Measurements from ENCODE around the gene TULP4.
A peak's percentile ranks its signal among the peaks of the same experiment; 100 is the strongest.

The TULP4 gene

GRCh38 chr6:158408013-158408412, 95.7 kb downstream of the TULP4 start:
- POLR2A ChIA-PET (ENCODE audit: low non-redundant PET): no interaction called here
- DNase-seq (ENCODE audit: low spot score): no peak
- H3K27ac ChIP-seq: no peak overlapping the region
- CTCF ChIA-PET: no interaction called here
- TF ChIP-seq CTCF (conservative IDR thresholded peaks at IDR 0.05; ENCODE audit: low read depth): no peak

GRCh38 chr6:158408552-158409130, 96.4 kb downstream of the TULP4 start:
- CTCF ChIA-PET: no interaction called here
- no peak overlapping the region for H3K27ac ChIP-seq
- no peak for TF ChIP-seq CTCF (conservative IDR thresholded peaks at IDR 0.05; ENCODE audit: low read depth)
- DNase-seq (ENCODE audit: low spot score): no peak
- POLR2A ChIA-PET (ENCODE audit: low non-redundant PET): no interaction called here

- ChIA-PET POLR2A (ENCODE audit: low non-redundant PET) (no interaction called here), CTCF (no interaction called here)
- peak overlapping the region; percentile 42; the same call in 1 of the 2 replicates for H3K27ac ChIP-seq
- no peak for TF ChIP-seq CTCF (conservative IDR thresholded peaks at IDR 0.05; ENCODE audit: low read depth)
- DNase-seq (ENCODE audit: low spot score): no peak
These were observed 97.2 kb downstream of the TULP4 start for GRCh38 chr6:158409451-158409850.

- no peak for DNase-seq (ENCODE audit: low spot score)
- no peak for TF ChIP-seq CTCF (conservative IDR thresholded peaks at IDR 0.05; ENCODE audit: low read depth)
- ChIA-PET POLR2A (ENCODE audit: low non-redundant PET) (no interaction called here), CTCF (no interaction called here)
- no peak overlapping the region for H3K27ac ChIP-seq
These were observed 98.5 kb downstream of the TULP4 start for GRCh38 chr6:158410784-158411183.

- POLR2A ChIA-PET (ENCODE audit: low non-redundant PET): no interaction called here
- DNase-seq (ENCODE audit: low spot score): peak; percentile 92
- TF ChIP-seq CTCF (conservative IDR thresholded peaks at IDR 0.05; ENCODE audit: low read depth): no peak
- no peak overlapping the region for H3K27ac ChIP-seq
- CTCF ChIA-PET: interaction anchor here (0.6 to 1.6 kb wide), 3 partner anchors 46 to 194 kb away, joined by 3 to 4 read pairs (median 3); no protein-coding TSS in a partner anchor
These were observed 99.7 kb downstream of the TULP4 start for GRCh38 chr6:158411998-158412397.

- no peak for TF ChIP-seq CTCF (conservative IDR thresholded peaks at IDR 0.05; ENCODE audit: low read depth)
- no peak for DNase-seq (ENCODE audit: low spot score)
- ChIA-PET CTCF (interaction anchor here (1.6 kb wide), 1 partner anchor 192 kb away, joined by 4 read pairs; no protein-coding TSS in a partner anchor), POLR2A (ENCODE audit: low non-redundant PET) (no interaction called here)
- no peak overlapping the region for H3K27ac ChIP-seq
These were observed 100.8 kb downstream of the TULP4 start for GRCh38 chr6:158413028-158413427.
